Pulmonary artery endothelial cell (primary cell): ENCODE results near the gene CD300H. TPM values are rescaled to one million over a fixed set of nuclear protein-coding genes. Genes with fewer than 3 reads are reported as not detected.

Source experiments
- total RNA-seq: library from RNA; depleted of rRNA; stranded (reverse); fragments of >200 nt; gene quantifications from 2 replicates; pipeline ENCODE4 v1.2.3, GENCODE V29; 2014

Gene CD300H
- total RNA-seq, 1 donor from 2014 or later, result not detected

Other genes with a start within 250 kb of the CD300H start
- gene KIF19, start 241.3 kb downstream of the CD300H start, total RNA-seq, result 1.4 and 2.0 TPM in 2 replicates
- not detected in 2 replicates for gene BTBD17, start 205.6 kb downstream of the CD300H start, total RNA-seq
- not detected in 2 replicates for gene GPR142, start 200.0 kb downstream of the CD300H start, total RNA-seq
- gene GPRC5C, start 135.4 kb downstream of the CD300H start, total RNA-seq, result not detected in 2 replicates
- gene CD300A, start 100.9 kb downstream of the CD300H start, total RNA-seq, result not detected in 2 replicates
- not detected in 2 replicates for gene CD300LB, start 36.0 kb downstream of the CD300H start, total RNA-seq
- gene CD300C, start 21.4 kb downstream of the CD300H start, total RNA-seq, result not detected in 2 replicates
- gene CD300LD, start 24.8 kb upstream of the CD300H start, total RNA-seq, result not detected in 2 replicates
- not detected in 2 replicates for gene CD300E, start 56.2 kb upstream of the CD300H start, total RNA-seq
- gene CD300LF, start 145.4 kb upstream of the CD300H start, total RNA-seq, result not detected in 2 replicates
- 0.32 and 0.53 TPM in 2 replicates for gene RAB37, start 169.7 kb upstream of the CD300H start, total RNA-seq
- 10.0 and 12.0 TPM in 2 replicates for gene NHERF1, start 181.1 kb upstream of the CD300H start, total RNA-seq
- 27.0 and 31.3 TPM in 2 replicates for gene NAT9, start 208.8 kb upstream of the CD300H start, total RNA-seq